ENCODE results near the gene CTNNAL1. TPM values are rescaled to one million over a fixed set of nuclear protein-coding genes. Genes with fewer than 3 reads are reported as not detected.

Gene CTNNAL1
- total RNA-seq, 4 donors from 2014 or later, result 4.4 to 40.4 (median 6.2) TPM

GRCh38 chr9:109051733-109052132 lies 38.4 kb upstream of the CTNNAL1 start:
- Histone ChIP-seq H3K4me3 (no peak overlapping the region), H3K27me3 (no peaks in the 10 kb centered on the region), H3K9me3 (no peaks in the 10 kb centered on the region), H3K36me3 (peaks cover 0 to 82% (median 0%) of the 10 kb centered on the region in 3 donors), H3K27ac (no peak overlapping the region), H3K4me1 (no peaks in the 10 kb centered on the region)
- TF ChIP-seq POLR2A (IDR thresholded peaks at IDR 0.05) (no peak), CTCF (IDR thresholded peaks at IDR 0.05) (no peak)
- no peak for DNase-seq

GRCh38 chr9:109050444-109050843 lies 37.1 kb upstream of the CTNNAL1 start:
- H3K9me3 ChIP-seq, result no peaks in the 10 kb centered on the region
- TF ChIP-seq CTCF (IDR thresholded peaks at IDR 0.05) (no peak), POLR2A (IDR thresholded peaks at IDR 0.05) (no peak)
- no peak overlapping the region for H3K27ac ChIP-seq
- DNase-seq, result no peak
- no peak overlapping the region for H3K4me3 ChIP-seq
- H3K4me1 ChIP-seq, result no peaks in the 10 kb centered on the region
- H3K36me3 ChIP-seq, result peaks cover 0 to 83% (median 0%) of the 10 kb centered on the region in 3 donors
- H3K27me3 ChIP-seq, result no peaks in the 10 kb centered on the region

- H3K27ac ChIP-seq, result no peak overlapping the region
- TF ChIP-seq POLR2A (IDR thresholded peaks at IDR 0.05) (no peak), CTCF (IDR thresholded peaks at IDR 0.05) (no peak)
- H3K9me3 ChIP-seq, result no peaks in the 10 kb centered on the region
- DNase-seq, result no peak
- H3K27me3 ChIP-seq, result no peaks in the 10 kb centered on the region
- no peak overlapping the region for H3K4me3 ChIP-seq
- peaks cover 0 to 85% (median 0%) of the 10 kb centered on the region in 3 donors for H3K36me3 ChIP-seq
- H3K4me1 ChIP-seq, result no peaks in the 10 kb centered on the region
Measured at GRCh38 chr9:109048822-109049221, 35.5 kb upstream of the CTNNAL1 start.

- no peak for TF ChIP-seq CTCF (IDR thresholded peaks at IDR 0.05)
- no peak for TF ChIP-seq POLR2A (IDR thresholded peaks at IDR 0.05)
- no peaks in the 10 kb centered on the region for H3K27me3 ChIP-seq
- peaks cover 0 to 84% (median 0%) of the 10 kb centered on the region in 3 donors for H3K36me3 ChIP-seq
- no peak for DNase-seq
- no peaks in the 10 kb centered on the region for H3K9me3 ChIP-seq
- no peak overlapping the region for H3K4me3 ChIP-seq
- no peak overlapping the region for H3K27ac ChIP-seq
- H3K4me1 ChIP-seq, result no peaks in the 10 kb centered on the region
Measured at GRCh38 chr9:109047259-109047658, 34.0 kb upstream of the CTNNAL1 start.

GRCh38 chr9:109046346-109046745 lies 33.0 kb upstream of the CTNNAL1 start:
- DNase-seq, result no peak
- no peak for TF ChIP-seq POLR2A (IDR thresholded peaks at IDR 0.05)
- no peak for TF ChIP-seq CTCF (IDR thresholded peaks at IDR 0.05)
- H3K27ac ChIP-seq, result no peak overlapping the region
- no peaks in the 10 kb centered on the region for H3K4me1 ChIP-seq
- H3K4me3 ChIP-seq, result no peak overlapping the region
- H3K9me3 ChIP-seq, result no peaks in the 10 kb centered on the region
- no peaks in the 10 kb centered on the region for H3K27me3 ChIP-seq
- peaks cover 0 to 79% (median 0%) of the 10 kb centered on the region in 3 donors for H3K36me3 ChIP-seq

- DNase-seq, result no peak
- no peaks in the 10 kb centered on the region for H3K4me1 ChIP-seq
- H3K36me3 ChIP-seq, result peaks cover 0 to 58% (median 0%) of the 10 kb centered on the region in 3 donors
- no peaks in the 10 kb centered on the region for H3K9me3 ChIP-seq
- H3K27ac ChIP-seq, result no peak overlapping the region
- no peak overlapping the region for H3K4me3 ChIP-seq
- H3K27me3 ChIP-seq, result no peaks in the 10 kb centered on the region
- TF ChIP-seq POLR2A (IDR thresholded peaks at IDR 0.05) (no peak), CTCF (IDR thresholded peaks at IDR 0.05) (no peak)
Measured at GRCh38 chr9:109043578-109043977, 30.3 kb upstream of the CTNNAL1 start.
